ENCODE data around the gene STMN3.
"Not testable (repeated sequence)": the region's sequence is repeated elsewhere in the genome, so short reads cannot be mapped to it uniquely, and the experiment has no call there.

Gene STMN3

DNA sequence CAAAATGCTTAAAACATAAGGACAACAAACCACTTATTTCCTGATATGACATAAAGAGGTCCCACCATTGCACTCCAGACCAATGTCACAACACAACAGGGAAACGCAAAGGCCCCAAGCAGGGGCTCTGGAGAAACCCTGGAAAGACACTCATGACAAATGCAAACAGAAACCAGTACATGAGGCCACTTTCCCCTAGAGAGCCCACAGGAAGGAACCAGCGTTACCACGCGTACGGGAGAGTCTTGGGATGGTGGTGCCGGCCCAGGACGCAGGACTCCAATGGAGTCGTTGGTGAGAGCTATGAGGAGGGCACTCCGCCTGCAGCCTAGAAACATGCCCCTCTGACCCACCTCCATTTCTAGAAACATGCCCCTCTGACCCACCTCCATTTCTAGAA lies 46.5 kb downstream of the STMN3 start:
- no peaks in the 10 kb centered on the region for H3K4me1 ChIP-seq (ENCODE audit: insufficient read depth, poor library complexity, severe bottlenecking)
- TF ChIP-seq, protein P1, sequence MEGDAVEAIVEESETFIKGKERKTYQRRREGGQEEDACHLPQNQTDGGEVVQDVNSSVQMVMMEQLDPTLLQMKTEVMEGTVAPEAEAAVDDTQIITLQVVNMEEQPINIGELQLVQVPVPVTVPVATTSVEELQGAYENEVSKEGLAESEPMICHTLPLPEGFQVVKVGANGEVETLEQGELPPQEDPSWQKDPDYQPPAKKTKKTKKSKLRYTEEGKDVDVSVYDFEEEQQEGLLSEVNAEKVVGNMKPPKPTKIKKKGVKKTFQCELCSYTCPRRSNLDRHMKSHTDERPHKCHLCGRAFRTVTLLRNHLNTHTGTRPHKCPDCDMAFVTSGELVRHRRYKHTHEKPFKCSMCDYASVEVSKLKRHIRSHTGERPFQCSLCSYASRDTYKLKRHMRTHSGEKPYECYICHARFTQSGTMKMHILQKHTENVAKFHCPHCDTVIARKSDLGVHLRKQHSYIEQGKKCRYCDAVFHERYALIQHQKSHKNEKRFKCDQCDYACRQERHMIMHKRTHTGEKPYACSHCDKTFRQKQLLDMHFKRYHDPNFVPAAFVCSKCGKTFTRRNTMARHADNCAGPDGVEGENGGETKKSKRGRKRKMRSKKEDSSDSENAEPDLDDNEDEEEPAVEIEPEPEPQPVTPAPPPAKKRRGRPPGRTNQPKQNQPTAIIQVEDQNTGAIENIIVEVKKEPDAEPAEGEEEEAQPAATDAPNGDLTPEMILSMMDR (IDR thresholded peaks at IDR 0.05; ENCODE audit: poor library complexity, severe bottlenecking) = no peak

DNA sequence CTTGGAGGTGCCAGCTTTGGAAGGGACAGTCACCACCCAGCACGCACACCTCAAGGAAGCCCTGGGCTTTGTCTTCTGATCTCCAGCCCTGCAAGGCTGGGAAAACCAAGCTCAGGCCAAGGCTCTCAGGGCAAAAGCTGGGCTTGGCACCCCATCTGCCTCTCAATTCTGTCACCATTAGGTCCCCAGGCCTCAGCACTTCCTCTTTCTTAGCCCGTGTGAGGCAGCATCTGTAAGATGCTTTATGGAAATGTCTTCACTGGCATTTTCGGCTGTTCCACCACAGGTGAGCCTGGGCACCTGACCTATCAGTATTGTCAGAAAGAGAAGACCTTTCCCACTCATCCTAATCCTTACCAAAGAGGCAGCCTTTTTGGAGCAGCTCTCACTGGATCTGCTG lies 50.9 kb downstream of the STMN3 start:
- Histone ChIP-seq H3K9me3 (ENCODE audit: severe bottlenecking) (no peaks in the 10 kb centered on the region), H3K4me3 (ENCODE audit: severe bottlenecking) (no peak overlapping the region), H3K4me1 (ENCODE audit: insufficient read depth, poor library complexity, severe bottlenecking) (no peaks in the 10 kb centered on the region), H3K27me3 (ENCODE audit: insufficient read depth, poor library complexity, severe bottlenecking) (no peaks in the 10 kb centered on the region), H3K36me3 (ENCODE audit: low read depth) (peaks cover 52% of the 10 kb centered on the region), H3K27ac (ENCODE audit: poor library complexity, severe bottlenecking) (no peak overlapping the region)
- ATAC-seq (ENCODE audit: low read depth) (no peak), DNase-seq (ENCODE audit: low spot score) (peak; percentile 51)
- TF ChIP-seq, protein P1 (IDR thresholded peaks at IDR 0.05; ENCODE audit: poor library complexity, severe bottlenecking) = no peak

More for the DNA sequence above, 46.5 kb downstream of the STMN3 start:
- Histone ChIP-seq H3K36me3 (ENCODE audit: low read depth) (peaks cover 28% of the 10 kb centered on the region), H3K27ac (ENCODE audit: poor library complexity, severe bottlenecking) (no peak overlapping the region), H3K9me3 (ENCODE audit: severe bottlenecking) (no peaks in the 10 kb centered on the region), H3K27me3 (ENCODE audit: insufficient read depth, poor library complexity, severe bottlenecking) (no peaks in the 10 kb centered on the region), H3K4me3 (ENCODE audit: severe bottlenecking) (no peak overlapping the region)
- DNase-seq (ENCODE audit: low spot score) (peak; percentile 73), ATAC-seq (ENCODE audit: low read depth) (no peak)

DNA sequence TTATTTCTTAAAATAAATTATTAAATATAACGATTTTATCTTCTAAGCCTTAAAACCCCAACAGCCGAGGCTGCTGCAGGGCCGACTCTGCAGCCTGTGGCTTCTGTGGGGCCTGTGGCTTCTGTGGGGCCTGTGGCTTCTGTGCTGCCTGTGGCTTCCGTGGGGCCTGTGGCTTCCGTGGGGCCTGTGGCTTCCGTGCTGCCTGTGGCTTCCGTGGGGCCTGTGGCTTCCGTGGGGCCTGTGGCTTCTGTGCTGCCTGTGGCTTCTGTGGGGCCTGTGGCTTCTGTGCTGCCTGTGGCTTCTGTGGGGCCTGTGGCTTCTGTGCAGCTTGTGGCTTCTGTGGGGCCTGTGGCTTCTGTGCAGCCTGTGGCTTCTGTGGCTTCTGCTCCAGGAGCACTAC lies 51.5 kb downstream of the STMN3 start:
- H3K9me3 ChIP-seq (ENCODE audit: severe bottlenecking); H3K4me3 ChIP-seq (ENCODE audit: severe bottlenecking); ATAC-seq (ENCODE audit: low read depth); H3K27ac ChIP-seq (ENCODE audit: poor library complexity, severe bottlenecking); H3K27me3 ChIP-seq (ENCODE audit: insufficient read depth, poor library complexity, severe bottlenecking); H3K4me1 ChIP-seq (ENCODE audit: insufficient read depth, poor library complexity, severe bottlenecking): not testable (repeated sequence)
- peak; percentile 60 for DNase-seq (ENCODE audit: low spot score)
- peaks cover 52% of the 10 kb centered on the region for H3K36me3 ChIP-seq (ENCODE audit: low read depth)

DNA sequence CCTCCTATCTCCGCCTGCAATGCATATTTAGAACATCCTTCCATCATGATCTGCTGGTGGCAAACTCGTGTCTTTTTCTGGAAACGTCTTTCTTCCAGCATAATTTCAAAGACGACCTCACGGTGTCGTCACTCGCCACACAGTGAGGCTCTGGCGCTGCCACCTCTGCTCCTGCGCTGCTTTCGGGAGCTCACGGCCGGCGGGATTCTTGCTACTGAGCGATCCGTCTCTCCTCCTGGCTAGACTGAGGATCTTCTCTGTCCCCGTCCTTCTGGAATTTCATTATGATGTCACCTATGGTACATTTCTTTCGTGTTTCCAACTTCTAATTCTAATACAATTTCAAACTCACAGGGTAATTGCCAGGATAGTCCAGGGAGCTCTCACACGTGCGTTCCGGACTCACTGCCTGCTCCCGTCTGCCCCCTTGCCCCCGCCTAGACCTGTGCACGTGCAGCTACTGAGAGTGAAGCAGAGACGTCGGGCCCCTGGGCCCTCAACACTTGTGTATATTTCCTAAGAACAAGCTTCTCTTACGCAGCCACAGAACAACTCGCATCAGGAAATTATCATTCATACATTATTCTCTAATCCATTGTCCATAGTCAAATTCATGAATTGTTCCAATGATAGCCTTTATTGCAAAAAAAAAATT lies 53.7 kb downstream of the STMN3 start:
- TF ChIP-seq, protein P1 (IDR thresholded peaks at IDR 0.05; ENCODE audit: poor library complexity, severe bottlenecking) = no peak
- Histone ChIP-seq H3K9me3 (ENCODE audit: severe bottlenecking) (no peaks in the 10 kb centered on the region), H3K36me3 (ENCODE audit: low read depth) (peaks cover 50% of the 10 kb centered on the region), H3K4me1 (ENCODE audit: insufficient read depth, poor library complexity, severe bottlenecking) (no peaks in the 10 kb centered on the region), H3K4me3 (ENCODE audit: severe bottlenecking) (no peak overlapping the region), H3K27ac (ENCODE audit: poor library complexity, severe bottlenecking) (no peak overlapping the region), H3K27me3 (ENCODE audit: insufficient read depth, poor library complexity, severe bottlenecking) (no peaks in the 10 kb centered on the region)
- DNase-seq (ENCODE audit: low spot score) (peak; percentile 77), ATAC-seq (ENCODE audit: low read depth) (no peak)

DNA sequence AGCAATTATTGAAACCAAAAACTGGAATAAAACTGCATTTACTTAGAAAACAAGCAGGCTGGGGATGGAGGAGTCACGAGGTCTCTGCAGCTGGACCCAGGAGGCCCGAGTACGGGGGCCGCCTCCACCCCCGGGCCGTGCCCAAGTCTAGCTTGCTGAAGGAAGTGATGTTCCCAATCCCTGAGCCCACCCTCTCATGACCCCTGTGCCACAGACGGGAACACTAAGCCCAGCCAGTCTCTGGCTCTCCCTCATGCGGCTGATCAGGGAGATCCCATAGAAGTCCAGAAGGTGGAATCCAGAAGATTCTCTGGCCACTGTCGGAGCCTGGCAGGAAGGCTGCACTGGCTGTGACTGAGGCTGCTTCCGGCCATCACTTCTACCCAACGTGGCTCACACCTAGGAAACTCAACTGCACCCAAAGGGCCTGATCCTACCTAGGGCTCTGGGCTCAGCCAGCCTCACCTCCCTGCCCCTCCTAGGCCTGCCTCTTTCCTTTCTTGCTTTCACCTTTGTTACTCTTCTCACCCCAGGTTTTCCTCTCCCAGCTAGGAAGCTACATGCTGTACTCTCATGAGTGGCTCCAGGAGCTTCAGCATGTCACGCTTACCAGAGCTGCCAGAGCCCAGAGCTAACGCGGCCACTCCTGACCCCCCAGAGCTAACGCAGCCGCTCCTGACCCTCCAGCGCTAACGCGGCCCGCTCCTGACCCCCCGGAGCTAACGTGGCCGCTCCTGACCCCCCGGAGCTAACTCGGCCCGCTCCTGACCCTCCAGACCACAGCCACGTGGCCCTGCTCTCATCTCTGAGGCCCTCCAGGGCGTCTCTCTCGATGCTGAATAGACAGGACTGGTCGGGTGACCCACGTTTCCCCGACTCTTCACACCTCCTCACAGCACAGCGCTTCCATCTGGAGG lies 54.5 kb downstream of the STMN3 start:
- peaks cover 46% of the 10 kb centered on the region for H3K36me3 ChIP-seq (ENCODE audit: low read depth)
- no peaks in the 10 kb centered on the region for H3K9me3 ChIP-seq (ENCODE audit: severe bottlenecking)
- TF ChIP-seq, protein P1 (IDR thresholded peaks at IDR 0.05; ENCODE audit: poor library complexity, severe bottlenecking) = no peak
- peak; percentile 78 for DNase-seq (ENCODE audit: low spot score)
- no peak overlapping the region for H3K27ac ChIP-seq (ENCODE audit: poor library complexity, severe bottlenecking)
- no peak overlapping the region for H3K4me3 ChIP-seq (ENCODE audit: severe bottlenecking)
- no peaks in the 10 kb centered on the region for H3K27me3 ChIP-seq (ENCODE audit: insufficient read depth, poor library complexity, severe bottlenecking)
- no peak for ATAC-seq (ENCODE audit: low read depth)
- H3K4me1 ChIP-seq (ENCODE audit: insufficient read depth, poor library complexity, severe bottlenecking) = no peaks in the 10 kb centered on the region
